ENCODE data around the gene TMEM33.

GRCh38 chr4:41982716-41983115, 47.5 kb downstream of the TMEM33 start:
- TF ChIP-seq EP300 (conservative IDR thresholded peaks at IDR 0.05; ENCODE audit: poor library complexity, severe bottlenecking): no peak
- no peak for TF ChIP-seq CTCF (IDR thresholded peaks at IDR 0.05; ENCODE audit: poor library complexity, severe bottlenecking)
